Heart left ventricle (tissue), 13 donors: Measurements from ENCODE around the gene KDM4D.

Experiments
- CTCF ChIP-seq, 12 donors: fragments of 200-600 bp; sonication (generic) in 4 of 12; IDR thresholded peaks; one replicate each; pipeline versions ENCODE4 v1.5.0 to v1.8.0; 2018 to 2022; ENCODE audit warnings: antibody characterized with exemption in 12 of 12, mild to moderate bottlenecking in 5 of 12
- POLR2A ChIP-seq, 2 donors: fragments of 450-650 bp; IDR thresholded peaks; one replicate each; pipeline ENCODE4 v1.6.1; 2017; ENCODE audit warnings: antibody characterized with exemption in 2 of 2, mild to moderate bottlenecking in 2 of 2, moderate library complexity in 2 of 2
- donor health status: ischemic (EF 13 %, LVEDD 7.1; RV severe dilation, severe dysfunction).
- donor health status: DM: no; HTN: yes; CAD: no.
- donor health status: DM: no; HTN: no; CAD: no.
- donor health status: ischemic (EF 25% LVEDD 6.9; RV normal size, moderate dysfunction).
- donor health status: ischemic (EF 25% LVEDD 5.7; RV mildly dilated, moderate dysfunction).
- donor health status: ischemic (EF 35%, LVEDD 5.7; RV mildly dilated, moderate dysfunction).
- donor health status: nonischemic (EF 11% LVEDD 7.7; RV severe dilation, severe dysfunction).
- donor health status: DM: yes; HTN: yes; CAD: no.
- donor health status: PGD.
- donor health status: ischemic (EF 29% LVEDD 5.4; RV normal size, mild dysfunction).
- donor health status: nonischemic (EF 23%, LVEDD 6.1; RV moderate dilation, normal function).

GRCh38 chr11:94972700-94973098 lies 810 bp upstream of the KDM4D start:
- TF ChIP-seq CTCF (IDR thresholded peaks at IDR 0.05) (no peak), POLR2A (IDR thresholded peaks at IDR 0.05) (no peak)
